ENCODE results near the gene EIF4A3. TPM values are rescaled to one million over a fixed set of nuclear protein-coding genes. Genes with fewer than 3 reads are reported as not detected.

Gene EIF4A3
- total RNA-seq, 1 experiment from 2014 or later = 124 TPM

- H3K36me3 Mint-ChIP-seq (ENCODE audit: insufficient read depth, unreplicated experiment) = peaks cover 53% of the 10 kb centered on the region
- H3K9me3 Mint-ChIP-seq (ENCODE audit: low read depth, unreplicated experiment) = no peaks in the 10 kb centered on the region
- no peak overlapping the region for H3K4me3 Mint-ChIP-seq (ENCODE audit: low read depth, unreplicated experiment)
- TF ChIP-seq CTCF (IDR thresholded peaks at IDR 0.05; ENCODE audit: unreplicated experiment) = no peak
- peaks cover 8% of the 10 kb centered on the region for H3K4me1 Mint-ChIP-seq (ENCODE audit: low read depth, unreplicated experiment)
- intact Hi-C loops (cut with micrococcal nuclease; ENCODE audit: unreplicated experiment) = no loop called here
- no peak for DNase-seq
- H3K27me3 Mint-ChIP-seq (ENCODE audit: unreplicated experiment) = peaks cover 6% of the 10 kb centered on the region
- CTCF ChIA-PET = no interaction called here
- H3K27ac Mint-ChIP-seq (ENCODE audit: unreplicated experiment) = peak overlapping the region; percentile 12
- BruUV-seq (replicated peaks) = no TSS peak
These were observed 13.3 kb downstream of the EIF4A3 start for GRCh38 chr17:80133626-80133970.

GRCh38 chr17:80132906-80133625 lies 13.9 kb downstream of the EIF4A3 start:
- Mint-ChIP-seq H3K9me3 (ENCODE audit: low read depth, unreplicated experiment) (no peaks in the 10 kb centered on the region), H3K4me3 (ENCODE audit: low read depth, unreplicated experiment) (no peak overlapping the region), H3K36me3 (ENCODE audit: insufficient read depth, unreplicated experiment) (peaks cover 48% of the 10 kb centered on the region), H3K27ac (ENCODE audit: unreplicated experiment) (peak overlapping the region; percentile 12), H3K4me1 (ENCODE audit: low read depth, unreplicated experiment) (peaks cover 8% of the 10 kb centered on the region), H3K27me3 (ENCODE audit: unreplicated experiment) (peaks cover 11% of the 10 kb centered on the region)
- CTCF ChIA-PET = no interaction called here
- no peak for TF ChIP-seq CTCF (IDR thresholded peaks at IDR 0.05; ENCODE audit: unreplicated experiment)
- intact Hi-C loops (cut with micrococcal nuclease; ENCODE audit: unreplicated experiment) = no loop called here
- no peak for DNase-seq
- BruUV-seq (replicated peaks) = no TSS peak

GRCh38 chr17:80130992-80131391 lies 15.9 kb downstream of the EIF4A3 start:
- peaks cover 35% of the 10 kb centered on the region for H3K36me3 Mint-ChIP-seq (ENCODE audit: insufficient read depth, unreplicated experiment)
- BruUV-seq (replicated peaks) = no TSS peak
- no peak for DNase-seq
- no peak overlapping the region for H3K27ac Mint-ChIP-seq (ENCODE audit: unreplicated experiment)
- peaks cover 26% of the 10 kb centered on the region for H3K27me3 Mint-ChIP-seq (ENCODE audit: unreplicated experiment)
- intact Hi-C loops (cut with micrococcal nuclease; ENCODE audit: unreplicated experiment) = no loop called here
- H3K4me3 Mint-ChIP-seq (ENCODE audit: low read depth, unreplicated experiment) = no peak overlapping the region
- TF ChIP-seq CTCF (IDR thresholded peaks at IDR 0.05; ENCODE audit: unreplicated experiment) = no peak
- H3K9me3 Mint-ChIP-seq (ENCODE audit: low read depth, unreplicated experiment) = no peaks in the 10 kb centered on the region
- CTCF ChIA-PET = no interaction called here
- H3K4me1 Mint-ChIP-seq (ENCODE audit: low read depth, unreplicated experiment) = peaks cover 8% of the 10 kb centered on the region

GRCh38 chr17:80129006-80129565 lies 17.8 kb downstream of the EIF4A3 start:
- CTCF ChIA-PET = no interaction called here
- H3K4me1 Mint-ChIP-seq (ENCODE audit: low read depth, unreplicated experiment) = peaks cover 8% of the 10 kb centered on the region
- H3K4me3 Mint-ChIP-seq (ENCODE audit: low read depth, unreplicated experiment) = no peak overlapping the region
- H3K27me3 Mint-ChIP-seq (ENCODE audit: unreplicated experiment) = peaks cover 27% of the 10 kb centered on the region
- DNase-seq = no peak
- TF ChIP-seq CTCF (IDR thresholded peaks at IDR 0.05; ENCODE audit: unreplicated experiment) = no peak
- intact Hi-C loops (cut with micrococcal nuclease; ENCODE audit: unreplicated experiment) = no loop called here
- H3K9me3 Mint-ChIP-seq (ENCODE audit: low read depth, unreplicated experiment) = no peaks in the 10 kb centered on the region
- H3K36me3 Mint-ChIP-seq (ENCODE audit: insufficient read depth, unreplicated experiment) = peaks cover 20% of the 10 kb centered on the region
- no TSS peak for BruUV-seq (replicated peaks)
- no peak overlapping the region for H3K27ac Mint-ChIP-seq (ENCODE audit: unreplicated experiment)
